ENCODE results near the gene ATG16L1. TPM values are rescaled to one million over a fixed set of nuclear protein-coding genes. Genes with fewer than 3 reads are reported as not detected.

Gene ATG16L1
- total RNA-seq, 1 donor from 2014 or later = 23.5 TPM

DNA sequence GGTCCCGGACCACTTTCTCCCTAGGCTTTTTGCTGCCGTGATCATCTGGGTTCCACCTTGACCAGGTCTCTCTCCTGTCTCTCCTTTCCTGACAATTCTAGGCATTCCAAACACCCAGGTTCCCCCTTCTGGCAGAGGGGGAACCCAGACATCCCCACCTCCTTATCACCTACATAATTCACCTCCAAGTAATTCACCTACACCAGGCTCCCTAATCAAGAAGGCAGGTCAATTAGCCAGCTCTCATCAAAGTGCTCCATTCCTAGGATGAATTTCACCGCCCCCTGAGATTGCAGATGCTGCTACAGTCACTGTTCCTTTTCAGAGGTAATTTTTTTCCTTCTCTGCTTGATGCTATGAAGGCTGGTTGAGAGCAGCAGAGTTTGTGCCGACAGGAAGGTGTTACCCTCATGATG is 42.3 kb upstream of the ATG16L1 start:
- Mint-ChIP-seq H3K27ac (no peak overlapping the region), H3K4me1 (peaks cover 11% of the 10 kb centered on the region), H3K27me3 (ENCODE audit: low read depth) (peaks cover 2% of the 10 kb centered on the region), H3K9me3 (no peaks in the 10 kb centered on the region), H3K36me3 (peaks cover 3% of the 10 kb centered on the region), H3K4me3 (no peak overlapping the region)
- no peak for DNase-seq (ENCODE audit: low spot score in 2 of 2, unreplicated experiment in 2 of 2)
- TF ChIP-seq, protein P1, sequence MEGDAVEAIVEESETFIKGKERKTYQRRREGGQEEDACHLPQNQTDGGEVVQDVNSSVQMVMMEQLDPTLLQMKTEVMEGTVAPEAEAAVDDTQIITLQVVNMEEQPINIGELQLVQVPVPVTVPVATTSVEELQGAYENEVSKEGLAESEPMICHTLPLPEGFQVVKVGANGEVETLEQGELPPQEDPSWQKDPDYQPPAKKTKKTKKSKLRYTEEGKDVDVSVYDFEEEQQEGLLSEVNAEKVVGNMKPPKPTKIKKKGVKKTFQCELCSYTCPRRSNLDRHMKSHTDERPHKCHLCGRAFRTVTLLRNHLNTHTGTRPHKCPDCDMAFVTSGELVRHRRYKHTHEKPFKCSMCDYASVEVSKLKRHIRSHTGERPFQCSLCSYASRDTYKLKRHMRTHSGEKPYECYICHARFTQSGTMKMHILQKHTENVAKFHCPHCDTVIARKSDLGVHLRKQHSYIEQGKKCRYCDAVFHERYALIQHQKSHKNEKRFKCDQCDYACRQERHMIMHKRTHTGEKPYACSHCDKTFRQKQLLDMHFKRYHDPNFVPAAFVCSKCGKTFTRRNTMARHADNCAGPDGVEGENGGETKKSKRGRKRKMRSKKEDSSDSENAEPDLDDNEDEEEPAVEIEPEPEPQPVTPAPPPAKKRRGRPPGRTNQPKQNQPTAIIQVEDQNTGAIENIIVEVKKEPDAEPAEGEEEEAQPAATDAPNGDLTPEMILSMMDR (IDR thresholded peaks at IDR 0.05; ENCODE audit: unreplicated experiment) = no peak

DNA sequence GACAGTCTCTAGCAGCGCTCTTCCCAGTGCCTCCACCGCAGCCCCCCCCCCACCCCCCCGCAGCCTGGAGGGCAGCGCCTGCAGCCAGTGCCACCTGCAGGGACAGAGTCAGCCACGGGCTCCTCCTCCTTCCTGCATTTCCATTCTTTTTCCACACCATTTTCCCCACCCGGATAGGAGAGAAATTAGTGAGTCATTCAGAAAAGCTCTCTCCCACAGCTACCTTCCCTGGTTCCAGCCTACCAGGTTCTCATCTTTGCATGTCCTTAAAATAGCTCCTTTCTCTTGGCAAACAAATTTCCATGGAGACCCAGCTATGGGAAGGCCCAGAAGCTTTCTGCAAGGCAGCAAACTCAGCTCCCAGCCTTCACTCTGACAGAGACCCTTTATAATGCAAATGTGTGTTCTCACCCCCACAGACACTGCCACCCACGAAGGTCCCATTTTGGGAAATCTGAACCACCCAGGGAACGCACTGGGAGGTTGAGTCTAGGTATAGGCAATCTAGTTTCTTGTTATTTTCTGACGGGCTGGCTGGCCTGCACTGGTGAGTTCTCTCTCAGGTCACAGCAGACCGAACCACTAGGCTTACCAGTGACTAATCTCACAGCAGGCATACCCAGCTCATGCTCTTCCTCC is 41.8 kb upstream of the ATG16L1 start:
- peaks cover 11% of the 10 kb centered on the region for H3K4me1 Mint-ChIP-seq
- no peaks in the 10 kb centered on the region for H3K9me3 Mint-ChIP-seq
- TF ChIP-seq, protein P1 (IDR thresholded peaks at IDR 0.05; ENCODE audit: unreplicated experiment) = no peak
- no peak for DNase-seq (ENCODE audit: low spot score in 2 of 2, unreplicated experiment in 2 of 2)
- peak overlapping the region; percentile 3 for H3K27ac Mint-ChIP-seq
- H3K27me3 Mint-ChIP-seq (ENCODE audit: low read depth) = peaks cover 2% of the 10 kb centered on the region
- peaks cover 2% of the 10 kb centered on the region for H3K36me3 Mint-ChIP-seq
- no peak overlapping the region for H3K4me3 Mint-ChIP-seq

DNA sequence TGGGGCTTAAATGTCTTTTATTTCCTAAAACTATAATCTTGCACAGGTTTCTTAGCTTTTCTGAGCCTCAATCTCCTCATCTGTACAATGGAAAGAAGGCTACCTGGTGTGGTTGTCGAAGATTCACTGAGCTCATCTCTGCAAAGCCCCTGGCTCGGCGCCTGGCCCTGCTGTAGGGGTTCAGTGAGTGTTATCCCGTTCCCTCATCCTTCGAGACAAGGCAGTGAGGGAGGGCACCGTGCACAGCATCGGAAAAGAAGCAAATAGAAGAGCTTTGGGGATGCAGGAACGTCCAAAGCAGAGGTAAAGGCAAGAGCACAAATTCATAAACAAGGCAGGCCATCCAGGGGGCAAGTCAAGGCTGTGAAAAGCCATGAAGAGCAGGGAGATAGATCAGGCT is 41.2 kb upstream of the ATG16L1 start:
- no peak overlapping the region for H3K4me3 Mint-ChIP-seq
- H3K9me3 Mint-ChIP-seq = no peaks in the 10 kb centered on the region
- peaks cover 2% of the 10 kb centered on the region for H3K27me3 Mint-ChIP-seq (ENCODE audit: low read depth)
- TF ChIP-seq, protein P1 (IDR thresholded peaks at IDR 0.05; ENCODE audit: unreplicated experiment) = no peak
- DNase-seq (ENCODE audit: low spot score in 2 of 2, unreplicated experiment in 2 of 2) = no peak
- H3K36me3 Mint-ChIP-seq = no peaks in the 10 kb centered on the region
- H3K4me1 Mint-ChIP-seq = peaks cover 11% of the 10 kb centered on the region
- no peak overlapping the region for H3K27ac Mint-ChIP-seq

DNA sequence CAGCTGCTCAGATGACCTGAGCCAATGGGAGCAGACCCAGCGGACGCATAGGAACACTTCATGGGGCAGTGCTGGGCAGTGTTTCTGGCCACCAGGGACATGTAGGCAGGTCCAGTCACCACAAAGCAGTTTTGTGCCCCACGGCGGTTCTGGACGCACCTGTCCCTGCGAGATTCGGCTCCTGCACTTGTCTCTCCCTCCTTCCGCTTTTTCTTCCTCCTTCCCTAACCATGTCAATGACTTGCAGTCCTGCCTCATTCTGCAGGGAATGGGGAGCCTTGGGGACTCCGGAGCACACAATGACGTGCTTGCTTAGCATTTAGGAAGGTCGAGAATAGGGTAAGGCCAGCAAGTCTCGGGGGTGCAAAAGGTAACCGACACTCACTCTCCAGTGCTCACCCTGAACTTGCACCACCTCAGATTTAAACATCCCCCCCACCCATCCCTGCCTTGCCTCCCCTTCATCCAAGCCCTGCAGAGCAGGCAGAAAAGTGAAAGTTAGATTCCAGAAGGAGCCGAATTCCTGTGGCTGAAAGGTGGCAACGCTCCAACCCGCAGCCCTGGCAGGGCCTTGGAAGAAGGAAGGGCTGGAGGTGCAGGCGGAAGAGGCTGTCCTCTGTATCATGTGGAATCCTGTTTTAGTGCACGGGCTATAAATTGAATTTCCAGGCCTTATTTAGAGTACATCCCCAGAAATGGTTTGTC is 40.5 kb upstream of the ATG16L1 start:
- H3K27ac Mint-ChIP-seq = no peak overlapping the region
- TF ChIP-seq, protein P1 (IDR thresholded peaks at IDR 0.05; ENCODE audit: unreplicated experiment) = no peak
- H3K27me3 Mint-ChIP-seq (ENCODE audit: low read depth) = peaks cover 2% of the 10 kb centered on the region
- no peak overlapping the region for H3K4me3 Mint-ChIP-seq
- H3K9me3 Mint-ChIP-seq = no peaks in the 10 kb centered on the region
- peak in 1 of 2 experiments; percentile 61 for DNase-seq (ENCODE audit: low spot score in 2 of 2, unreplicated experiment in 2 of 2)
- peaks cover 11% of the 10 kb centered on the region for H3K4me1 Mint-ChIP-seq
- no peaks in the 10 kb centered on the region for H3K36me3 Mint-ChIP-seq

DNA sequence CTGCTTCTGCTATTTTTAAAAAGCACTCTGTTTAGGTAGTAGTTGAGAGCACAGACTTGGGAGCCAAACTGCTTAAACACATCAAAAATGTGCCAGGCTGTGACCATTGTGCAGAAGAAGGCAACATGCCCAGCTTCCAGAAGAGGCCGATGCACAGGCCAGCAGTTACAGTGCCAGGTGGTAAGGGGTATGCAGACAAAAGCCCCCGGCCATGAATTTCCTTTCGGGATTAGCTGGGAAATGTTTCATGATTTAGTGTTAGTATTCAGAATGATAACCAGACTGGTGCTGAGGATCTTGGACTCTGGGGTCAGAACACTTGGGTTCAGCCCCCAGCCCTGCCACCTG is 40.0 kb upstream of the ATG16L1 start:
- Mint-ChIP-seq H3K4me1 (peaks cover 11% of the 10 kb centered on the region), H3K27ac (no peak overlapping the region), H3K27me3 (ENCODE audit: low read depth) (peaks cover 2% of the 10 kb centered on the region), H3K36me3 (no peaks in the 10 kb centered on the region), H3K4me3 (no peak overlapping the region), H3K9me3 (no peaks in the 10 kb centered on the region)
- DNase-seq (ENCODE audit: low spot score in 2 of 2, unreplicated experiment in 2 of 2) = no peak
- TF ChIP-seq, protein P1 (IDR thresholded peaks at IDR 0.05; ENCODE audit: unreplicated experiment) = no peak

Data from mesothelial cell of epicardium (in vitro differentiated cells).